Measurements from ENCODE around the gene GREB1.

DNA sequence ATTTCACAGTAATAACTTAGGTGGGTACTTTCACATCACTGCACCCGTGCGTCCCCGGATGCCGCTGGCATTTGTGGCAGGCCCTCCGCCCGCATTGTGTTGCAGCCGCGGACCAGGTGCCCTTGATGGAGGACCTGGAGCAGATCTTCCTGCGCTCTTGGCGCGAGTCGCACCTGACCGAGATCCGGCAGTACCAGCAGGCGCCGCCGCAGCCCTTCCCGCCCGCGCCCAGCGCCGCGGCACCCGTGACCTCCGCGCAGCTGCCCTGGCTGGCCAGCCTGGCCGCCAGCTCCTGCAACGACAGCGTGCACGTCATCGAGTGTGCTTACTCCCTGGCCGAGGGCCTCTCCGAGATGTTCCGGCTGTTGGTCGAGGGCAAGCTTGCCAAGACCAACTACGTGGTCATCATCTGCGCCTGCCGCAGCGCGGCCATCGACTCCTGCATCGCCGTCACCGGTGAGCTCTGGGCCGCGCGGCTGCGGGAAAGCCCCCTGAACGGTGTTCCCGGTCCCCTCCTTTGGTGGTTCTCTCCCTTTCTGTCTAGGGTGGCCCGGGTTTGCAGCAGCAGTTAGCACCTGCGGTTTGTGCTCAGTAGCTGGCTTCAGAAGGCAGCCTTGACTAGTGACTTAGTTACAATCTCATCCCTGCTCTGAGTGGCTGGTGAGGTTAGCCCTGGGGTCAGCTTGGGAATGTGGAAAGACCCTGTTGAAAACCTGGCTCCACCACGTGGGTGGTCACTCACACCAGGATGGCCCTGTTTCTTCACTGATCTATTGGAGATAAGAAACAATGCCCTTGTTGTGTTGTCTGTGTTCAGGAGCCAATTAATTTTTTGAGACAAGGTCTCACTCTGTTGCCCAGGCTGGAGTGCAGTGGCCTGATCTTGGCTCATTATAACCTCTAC is 59.1 kb downstream of the GREB1 start:
- TF ChIP-seq, protein P1, sequence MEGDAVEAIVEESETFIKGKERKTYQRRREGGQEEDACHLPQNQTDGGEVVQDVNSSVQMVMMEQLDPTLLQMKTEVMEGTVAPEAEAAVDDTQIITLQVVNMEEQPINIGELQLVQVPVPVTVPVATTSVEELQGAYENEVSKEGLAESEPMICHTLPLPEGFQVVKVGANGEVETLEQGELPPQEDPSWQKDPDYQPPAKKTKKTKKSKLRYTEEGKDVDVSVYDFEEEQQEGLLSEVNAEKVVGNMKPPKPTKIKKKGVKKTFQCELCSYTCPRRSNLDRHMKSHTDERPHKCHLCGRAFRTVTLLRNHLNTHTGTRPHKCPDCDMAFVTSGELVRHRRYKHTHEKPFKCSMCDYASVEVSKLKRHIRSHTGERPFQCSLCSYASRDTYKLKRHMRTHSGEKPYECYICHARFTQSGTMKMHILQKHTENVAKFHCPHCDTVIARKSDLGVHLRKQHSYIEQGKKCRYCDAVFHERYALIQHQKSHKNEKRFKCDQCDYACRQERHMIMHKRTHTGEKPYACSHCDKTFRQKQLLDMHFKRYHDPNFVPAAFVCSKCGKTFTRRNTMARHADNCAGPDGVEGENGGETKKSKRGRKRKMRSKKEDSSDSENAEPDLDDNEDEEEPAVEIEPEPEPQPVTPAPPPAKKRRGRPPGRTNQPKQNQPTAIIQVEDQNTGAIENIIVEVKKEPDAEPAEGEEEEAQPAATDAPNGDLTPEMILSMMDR (conservative IDR thresholded peaks at IDR 0.05), result no peak
- no peak for TF ChIP-seq ZFX (IDR thresholded peaks at IDR 0.05)

Measured in C4-2B (cell line).